Measurements from ENCODE around the gene BPGM.
"Not testable (repeated sequence)": the region's sequence is repeated elsewhere in the genome, so short reads cannot be mapped to it uniquely, and the experiment has no call there.

Gene BPGM

GRCh38 chr7:134665045-134665444, 18.4 kb downstream of the BPGM start:
- H3K4me3 ChIP-seq (ENCODE audit: extremely low read depth, insufficient read depth, low read length, poor library complexity, severe bottlenecking); H3K27ac ChIP-seq (ENCODE audit: low read depth, low read length, severe bottlenecking); H3K9me3 ChIP-seq (ENCODE audit: control insufficient read depth, low read length): not testable (repeated sequence)
- Histone ChIP-seq H3K36me3 (ENCODE audit: control insufficient read depth, insufficient read depth, low read length) (peaks cover 38% of the 10 kb centered on the region), H3K4me1 (ENCODE audit: control insufficient read depth, insufficient read depth, low read length, poor library complexity, severe bottlenecking) (peaks cover 28% of the 10 kb centered on the region)
- WGBS, 2 experiments (ENCODE audit: insufficient coverage in 2 of 2) = 0% methylated on average over 1 of the region's 3 CpGs; no CpG with 5 or more reads in 1 of the 2 experiments

- H3K27ac ChIP-seq (ENCODE audit: low read depth, low read length, severe bottlenecking) = no peak overlapping the region
- 88% methylated on average over 1 of the region's 1 CpG; no CpG with 5 or more reads in 1 of the 2 experiments for WGBS, 2 experiments (ENCODE audit: insufficient coverage in 2 of 2)
- peaks cover 18% of the 10 kb centered on the region for H3K4me1 ChIP-seq (ENCODE audit: control insufficient read depth, insufficient read depth, low read length, poor library complexity, severe bottlenecking)
- H3K4me3 ChIP-seq (ENCODE audit: extremely low read depth, insufficient read depth, low read length, poor library complexity, severe bottlenecking) = no peak overlapping the region
- H3K36me3 ChIP-seq (ENCODE audit: control insufficient read depth, insufficient read depth, low read length) = peaks cover 33% of the 10 kb centered on the region
- H3K9me3 ChIP-seq (ENCODE audit: control insufficient read depth, low read length) = no peaks in the 10 kb centered on the region
These were observed 21.2 kb downstream of the BPGM start for GRCh38 chr7:134667899-134668298.

- H3K36me3 ChIP-seq (ENCODE audit: control insufficient read depth, insufficient read depth, low read length) = peaks cover 28% of the 10 kb centered on the region
- 93% methylated on average over 3 of the region's 4 CpGs; no CpG with 5 or more reads in 1 of the 2 experiments for WGBS, 2 experiments (ENCODE audit: insufficient coverage in 2 of 2)
- peaks cover 3% of the 10 kb centered on the region for H3K9me3 ChIP-seq (ENCODE audit: control insufficient read depth, low read length)
- H3K4me1 ChIP-seq (ENCODE audit: control insufficient read depth, insufficient read depth, low read length, poor library complexity, severe bottlenecking) = peaks cover 18% of the 10 kb centered on the region
- peak overlapping the region; percentile 61 for H3K27ac ChIP-seq (ENCODE audit: low read depth, low read length, severe bottlenecking)
- no peak overlapping the region for H3K4me3 ChIP-seq (ENCODE audit: extremely low read depth, insufficient read depth, low read length, poor library complexity, severe bottlenecking)
These were observed 22.7 kb downstream of the BPGM start for GRCh38 chr7:134669388-134669787.

GRCh38 chr7:134669845-134670373, 23.3 kb downstream of the BPGM start:
- peaks cover 18% of the 10 kb centered on the region for H3K4me1 ChIP-seq (ENCODE audit: control insufficient read depth, insufficient read depth, low read length, poor library complexity, severe bottlenecking)
- H3K9me3 ChIP-seq (ENCODE audit: control insufficient read depth, low read length) = peaks cover 7% of the 10 kb centered on the region
- peak overlapping the region; percentile 61 for H3K27ac ChIP-seq (ENCODE audit: low read depth, low read length, severe bottlenecking)
- WGBS, 2 experiments (ENCODE audit: insufficient coverage in 2 of 2) = 72 to 73% methylated on average over 6 to 8 of the region's 8 CpGs
- H3K4me3 ChIP-seq (ENCODE audit: extremely low read depth, insufficient read depth, low read length, poor library complexity, severe bottlenecking) = no peak overlapping the region
- peaks cover 24% of the 10 kb centered on the region for H3K36me3 ChIP-seq (ENCODE audit: control insufficient read depth, insufficient read depth, low read length)

GRCh38 chr7:134671609-134672008, 25.0 kb downstream of the BPGM start:
- Histone ChIP-seq H3K36me3 (ENCODE audit: control insufficient read depth, insufficient read depth, low read length) (peaks cover 16% of the 10 kb centered on the region), H3K27ac (ENCODE audit: low read depth, low read length, severe bottlenecking) (no peak overlapping the region), H3K4me1 (ENCODE audit: control insufficient read depth, insufficient read depth, low read length, poor library complexity, severe bottlenecking) (peaks cover 22% of the 10 kb centered on the region), H3K9me3 (ENCODE audit: control insufficient read depth, low read length) (peaks cover 7% of the 10 kb centered on the region), H3K4me3 (ENCODE audit: extremely low read depth, insufficient read depth, low read length, poor library complexity, severe bottlenecking) (no peak overlapping the region)
- no CpG with 5 or more reads among the region's 1 CpG for WGBS, 2 experiments (ENCODE audit: insufficient coverage in 2 of 2)

GRCh38 chr7:134674424-134674823, 27.8 kb downstream of the BPGM start:
- peaks cover 16% of the 10 kb centered on the region for H3K36me3 ChIP-seq (ENCODE audit: control insufficient read depth, insufficient read depth, low read length)
- no peak overlapping the region for H3K4me3 ChIP-seq (ENCODE audit: extremely low read depth, insufficient read depth, low read length, poor library complexity, severe bottlenecking)
- no peak overlapping the region for H3K27ac ChIP-seq (ENCODE audit: low read depth, low read length, severe bottlenecking)
- peaks cover 24% of the 10 kb centered on the region for H3K4me1 ChIP-seq (ENCODE audit: control insufficient read depth, insufficient read depth, low read length, poor library complexity, severe bottlenecking)
- peaks cover 7% of the 10 kb centered on the region for H3K9me3 ChIP-seq (ENCODE audit: control insufficient read depth, low read length)

GRCh38 chr7:134676743-134677142, 30.1 kb downstream of the BPGM start:
- Histone ChIP-seq H3K4me1 (ENCODE audit: control insufficient read depth, insufficient read depth, low read length, poor library complexity, severe bottlenecking) (peaks cover 7% of the 10 kb centered on the region), H3K9me3 (ENCODE audit: control insufficient read depth, low read length) (peaks cover 7% of the 10 kb centered on the region), H3K36me3 (ENCODE audit: control insufficient read depth, insufficient read depth, low read length) (peaks cover 22% of the 10 kb centered on the region), H3K27ac (ENCODE audit: low read depth, low read length, severe bottlenecking) (no peak overlapping the region), H3K4me3 (ENCODE audit: extremely low read depth, insufficient read depth, low read length, poor library complexity, severe bottlenecking) (no peak overlapping the region)
- WGBS, 2 experiments (ENCODE audit: insufficient coverage in 2 of 2) = 86% methylated on average over 1 of the region's 1 CpG; no CpG with 5 or more reads in 1 of the 2 experiments

GRCh38 chr7:134678115-134678514, 31.5 kb downstream of the BPGM start:
- H3K36me3 ChIP-seq (ENCODE audit: control insufficient read depth, insufficient read depth, low read length) = peaks cover 16% of the 10 kb centered on the region
- H3K27ac ChIP-seq (ENCODE audit: low read depth, low read length, severe bottlenecking) = no peak overlapping the region
- WGBS, 2 experiments (ENCODE audit: insufficient coverage in 2 of 2) = 100% methylated on average over 2 of the region's 2 CpGs
- H3K4me1 ChIP-seq (ENCODE audit: control insufficient read depth, insufficient read depth, low read length, poor library complexity, severe bottlenecking) = peaks cover 7% of the 10 kb centered on the region
- H3K9me3 ChIP-seq (ENCODE audit: control insufficient read depth, low read length) = peaks cover 7% of the 10 kb centered on the region
- H3K4me3 ChIP-seq (ENCODE audit: extremely low read depth, insufficient read depth, low read length, poor library complexity, severe bottlenecking) = no peak overlapping the region

GRCh38 chr7:134679006-134679405, 32.4 kb downstream of the BPGM start:
- no peak overlapping the region for H3K27ac ChIP-seq (ENCODE audit: low read depth, low read length, severe bottlenecking)
- H3K4me3 ChIP-seq (ENCODE audit: extremely low read depth, insufficient read depth, low read length, poor library complexity, severe bottlenecking) = no peak overlapping the region
- WGBS, 2 experiments (ENCODE audit: insufficient coverage in 2 of 2) = 88 to 90% methylated on average over 1 to 2 of the region's 2 CpGs
- peaks cover 7% of the 10 kb centered on the region for H3K4me1 ChIP-seq (ENCODE audit: control insufficient read depth, insufficient read depth, low read length, poor library complexity, severe bottlenecking)
- peaks cover 13% of the 10 kb centered on the region for H3K36me3 ChIP-seq (ENCODE audit: control insufficient read depth, insufficient read depth, low read length)
- peaks cover 7% of the 10 kb centered on the region for H3K9me3 ChIP-seq (ENCODE audit: control insufficient read depth, low read length)

- H3K4me1 ChIP-seq (ENCODE audit: control insufficient read depth, insufficient read depth, low read length, poor library complexity, severe bottlenecking) = no peaks in the 10 kb centered on the region
- no peak overlapping the region for H3K27ac ChIP-seq (ENCODE audit: low read depth, low read length, severe bottlenecking)
- no peak overlapping the region for H3K4me3 ChIP-seq (ENCODE audit: extremely low read depth, insufficient read depth, low read length, poor library complexity, severe bottlenecking)
- no peaks in the 10 kb centered on the region for H3K9me3 ChIP-seq (ENCODE audit: control insufficient read depth, low read length)
- H3K36me3 ChIP-seq (ENCODE audit: control insufficient read depth, insufficient read depth, low read length) = peaks cover 9% of the 10 kb centered on the region
- no CpG with 5 or more reads among the region's 3 CpGs for WGBS, 2 experiments (ENCODE audit: insufficient coverage in 2 of 2)
These were observed 37.5 kb downstream of the BPGM start for GRCh38 chr7:134684165-134684564.

GRCh38 chr7:134685250-134685649, 38.6 kb downstream of the BPGM start:
- H3K27ac ChIP-seq (ENCODE audit: low read depth, low read length, severe bottlenecking) = no peak overlapping the region
- WGBS, 2 experiments (ENCODE audit: insufficient coverage in 2 of 2) = no CpG with 5 or more reads among the region's 2 CpGs
- H3K36me3 ChIP-seq (ENCODE audit: control insufficient read depth, insufficient read depth, low read length) = peaks cover 4% of the 10 kb centered on the region
- no peaks in the 10 kb centered on the region for H3K9me3 ChIP-seq (ENCODE audit: control insufficient read depth, low read length)
- no peak overlapping the region for H3K4me3 ChIP-seq (ENCODE audit: extremely low read depth, insufficient read depth, low read length, poor library complexity, severe bottlenecking)
- no peaks in the 10 kb centered on the region for H3K4me1 ChIP-seq (ENCODE audit: control insufficient read depth, insufficient read depth, low read length, poor library complexity, severe bottlenecking)
